GM12891 (cell line): ENCODE data around the gene REM2.

Experiments
- PAX5 ChIP-seq: IDR thresholded peaks from 2 replicates; pipeline ENCODE4 v1.6.1; 2011; ENCODE audit warnings: low read length, moderate library complexity, mild to moderate bottlenecking; ENCODE audit not compliant: insufficient read depth, severe bottlenecking
- POLR2A ChIP-seq: IDR thresholded peaks from 2 replicates; pipeline ENCODE4 v1.6.1; 2011; ENCODE audit warnings: low read depth, low read length, control low read depth
- POLR2AphosphoS5 ChIP-seq: IDR thresholded peaks from 2 replicates; pipeline ENCODE4 v1.6.1; 2011; ENCODE audit warnings: low read depth, low read length, control low read depth
- POU2F2 ChIP-seq: IDR thresholded peaks from 2 replicates; pipeline ENCODE4 v1.6.1; 2011; ENCODE audit warnings: low read depth, mild to moderate bottlenecking, control low read depth, low read length, moderate library complexity
- SPI1 ChIP-seq: IDR thresholded peaks from 2 replicates; pipeline ENCODE4 v1.6.1; 2011; ENCODE audit warnings: low read depth, low read length, control low read depth
- TAF1 ChIP-seq: IDR thresholded peaks from 2 replicates; pipeline ENCODE4 v1.6.1; 2011; ENCODE audit warnings: low read depth, low read length, control low read depth

DNA sequence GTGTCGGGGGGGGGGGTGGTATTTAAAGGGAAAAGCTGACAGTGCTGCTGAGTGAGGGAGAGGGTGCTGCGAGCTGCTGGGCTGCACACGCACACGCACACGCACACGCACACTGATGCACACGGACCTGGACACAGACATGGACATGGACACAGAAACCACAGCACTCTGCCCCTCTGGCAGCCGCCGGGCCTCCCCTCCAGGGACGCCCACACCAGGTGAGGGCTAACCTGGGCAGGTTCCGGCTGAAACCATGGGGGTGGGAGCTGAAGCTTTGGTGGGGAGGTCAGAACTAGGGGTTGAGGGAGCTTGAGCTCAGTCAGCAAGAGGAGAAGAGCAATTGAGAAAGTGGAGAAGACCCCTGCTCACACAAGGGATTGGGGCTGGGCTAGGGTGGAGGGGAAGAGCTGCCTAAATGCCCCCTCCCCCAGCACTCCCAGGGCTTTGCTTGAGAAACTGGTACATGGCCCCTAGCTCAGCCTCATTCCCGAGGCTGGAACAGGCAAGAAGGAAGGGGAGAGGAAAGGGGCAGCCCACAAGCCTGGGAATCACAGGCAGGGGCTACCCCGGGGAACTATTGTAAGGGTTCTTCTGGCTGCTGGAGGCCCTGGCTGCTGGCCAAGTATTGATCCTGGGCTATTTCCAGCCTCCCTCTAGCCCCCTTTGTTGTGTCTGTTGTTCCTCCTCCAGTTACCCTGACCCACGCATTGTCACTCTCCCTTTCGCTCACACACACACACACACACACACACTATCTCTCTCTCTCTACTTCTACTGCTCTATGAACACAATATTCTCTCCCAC lies at the start of gene REM2:
- 0 out of 2 replicates have a peak, but pooled peaks have one; percentile 20 for TF ChIP-seq POLR2A
- no peak for TF ChIP-seq POLR2AphosphoS5
- TF ChIP-seq POU2F2: no peak
- TF ChIP-seq SPI1: no peak
- no peak for TF ChIP-seq TAF1
- no peak for TF ChIP-seq PAX5
